Fibroblast of pulmonary artery (primary cell): Measurements from ENCODE around the gene C10orf90.

Source experiments
- DNase-seq: peaks from one replicate; pipeline ENCODE4 v3.0.0-alpha.2; 2010; ENCODE audit warnings: low read depth
- H3K4me3 ChIP-seq: replicated peaks from 2 replicates; pipeline ENCODE4 v1.5.1; 2011; ENCODE audit warnings: low read depth, mild to moderate bottlenecking, control low read depth, low read length, moderate library complexity
- TF ChIP-seq, protein P1 (sequence below): IDR thresholded peaks from 2 replicates; pipeline ENCODE4 v1.5.1; 2011; ENCODE audit warnings: mild to moderate bottlenecking, control low read depth, low read length, inconsistent platforms; ENCODE audit errors: missing control alignments

C10orf90 gene

DNA sequence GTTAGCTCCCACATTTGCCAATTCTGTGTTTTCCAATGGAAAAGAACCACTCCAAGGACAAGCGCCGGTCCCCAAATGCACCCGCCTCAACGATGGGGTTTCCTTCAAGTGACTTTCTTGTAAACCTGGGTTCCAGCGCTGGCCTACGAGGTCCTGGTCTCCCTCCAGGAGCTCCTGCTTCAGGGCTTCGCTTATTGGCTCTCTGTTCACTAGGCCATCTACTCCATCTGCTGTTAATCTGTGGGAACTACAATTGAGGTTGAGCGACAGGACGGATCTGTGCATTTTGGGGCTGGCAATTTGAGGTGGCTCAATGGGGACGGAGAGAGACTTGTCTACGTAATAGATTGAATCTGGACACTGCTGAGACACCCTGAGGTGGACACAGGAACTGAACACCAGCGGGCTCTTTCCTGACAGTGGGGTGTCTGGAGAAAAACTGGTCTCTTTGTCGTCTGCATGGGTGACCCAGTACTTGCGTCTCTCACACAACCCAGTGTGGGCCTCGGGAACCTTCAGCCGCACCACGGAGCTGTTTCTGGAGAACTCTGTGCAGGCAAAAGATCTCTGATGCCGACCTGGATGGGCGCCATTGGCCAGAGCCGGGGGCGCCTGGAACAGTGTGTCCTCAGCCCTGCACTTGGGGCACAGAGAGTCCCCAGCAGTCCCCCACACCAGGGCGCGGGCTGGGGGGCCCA is 166.3 kb downstream of the C10orf90 start:
- TF ChIP-seq, protein P1, sequence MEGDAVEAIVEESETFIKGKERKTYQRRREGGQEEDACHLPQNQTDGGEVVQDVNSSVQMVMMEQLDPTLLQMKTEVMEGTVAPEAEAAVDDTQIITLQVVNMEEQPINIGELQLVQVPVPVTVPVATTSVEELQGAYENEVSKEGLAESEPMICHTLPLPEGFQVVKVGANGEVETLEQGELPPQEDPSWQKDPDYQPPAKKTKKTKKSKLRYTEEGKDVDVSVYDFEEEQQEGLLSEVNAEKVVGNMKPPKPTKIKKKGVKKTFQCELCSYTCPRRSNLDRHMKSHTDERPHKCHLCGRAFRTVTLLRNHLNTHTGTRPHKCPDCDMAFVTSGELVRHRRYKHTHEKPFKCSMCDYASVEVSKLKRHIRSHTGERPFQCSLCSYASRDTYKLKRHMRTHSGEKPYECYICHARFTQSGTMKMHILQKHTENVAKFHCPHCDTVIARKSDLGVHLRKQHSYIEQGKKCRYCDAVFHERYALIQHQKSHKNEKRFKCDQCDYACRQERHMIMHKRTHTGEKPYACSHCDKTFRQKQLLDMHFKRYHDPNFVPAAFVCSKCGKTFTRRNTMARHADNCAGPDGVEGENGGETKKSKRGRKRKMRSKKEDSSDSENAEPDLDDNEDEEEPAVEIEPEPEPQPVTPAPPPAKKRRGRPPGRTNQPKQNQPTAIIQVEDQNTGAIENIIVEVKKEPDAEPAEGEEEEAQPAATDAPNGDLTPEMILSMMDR: peak; percentile 85
- peak; percentile 80 for DNase-seq
- H3K4me3 ChIP-seq: no peak overlapping the region

- no peak overlapping the region for H3K4me3 ChIP-seq
- no peak for DNase-seq
- TF ChIP-seq, protein P1: no peak
Observed at GRCh38 chr10:126503392-126504062, 167.0 kb downstream of the C10orf90 start.

DNA sequence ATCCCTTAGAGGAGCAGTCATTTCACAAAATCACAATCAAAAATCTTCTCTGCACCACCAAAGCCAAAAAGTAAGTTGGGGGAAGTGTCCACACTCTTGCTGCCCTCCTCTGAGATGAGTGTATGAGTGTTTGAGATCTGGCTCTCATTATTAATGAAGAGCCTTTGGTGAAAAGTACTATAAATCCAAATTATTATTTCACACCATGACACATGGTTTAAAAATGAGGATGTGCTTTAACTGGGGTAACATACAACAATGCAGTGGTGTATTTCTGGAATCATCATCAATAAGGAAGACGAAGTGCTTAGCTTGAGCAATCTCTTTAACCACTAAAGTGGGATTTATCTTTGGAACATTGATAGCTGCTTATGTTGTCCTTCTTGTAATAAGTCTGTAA is 168.1 kb downstream of the C10orf90 start:
- TF ChIP-seq, protein P1: no peak
- no peak for DNase-seq
- no peak overlapping the region for H3K4me3 ChIP-seq

DNA sequence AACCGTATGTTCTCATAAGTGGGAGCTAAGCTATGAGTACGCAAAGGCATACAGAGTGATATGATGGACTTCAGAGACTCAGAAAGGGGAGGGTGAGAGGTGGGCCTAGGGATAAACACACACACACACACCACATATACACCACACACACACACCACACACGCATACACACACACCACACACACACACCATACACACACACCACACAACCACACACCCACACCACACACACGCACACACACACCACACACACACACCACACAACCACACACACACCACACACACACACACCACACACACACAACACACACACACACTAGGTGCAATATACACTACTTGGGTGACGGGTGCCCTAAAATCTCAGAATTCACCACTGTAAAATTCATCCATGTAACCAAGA is 168.7 kb downstream of the C10orf90 start:
- TF ChIP-seq, protein P1: no peak
- DNase-seq: no peak
- no peak overlapping the region for H3K4me3 ChIP-seq

GRCh38 chr10:126500866-126501265 is 169.6 kb downstream of the C10orf90 start:
- H3K4me3 ChIP-seq: no peak overlapping the region
- TF ChIP-seq, protein P1: no peak
- peak; percentile 32 for DNase-seq

GRCh38 chr10:126500185-126500584 is 170.3 kb downstream of the C10orf90 start:
- no peak overlapping the region for H3K4me3 ChIP-seq
- DNase-seq: no peak
- TF ChIP-seq, protein P1: no peak
